ENCODE measurements around the gene MBOAT2.

Gene MBOAT2

DNA sequence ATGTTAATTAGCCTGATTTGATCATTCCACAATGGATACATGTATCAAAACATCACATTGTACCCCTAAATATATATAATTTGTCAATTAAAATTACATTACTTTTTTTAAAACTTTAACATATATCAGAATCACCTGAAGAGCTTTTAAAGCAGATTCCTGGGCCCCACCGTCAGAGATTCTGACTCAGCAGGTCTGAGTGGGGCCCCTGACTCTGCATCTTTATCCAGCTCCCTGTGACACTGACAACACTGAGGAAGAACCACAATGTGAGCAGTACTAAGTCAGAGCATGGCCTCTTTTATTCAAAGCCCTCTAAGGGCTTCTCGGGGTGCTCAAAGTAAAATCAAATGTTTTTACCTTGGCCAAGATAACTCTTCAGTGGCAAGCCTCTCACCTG is 175.8 kb downstream of the MBOAT2 start:
- TF ChIP-seq, protein P1, sequence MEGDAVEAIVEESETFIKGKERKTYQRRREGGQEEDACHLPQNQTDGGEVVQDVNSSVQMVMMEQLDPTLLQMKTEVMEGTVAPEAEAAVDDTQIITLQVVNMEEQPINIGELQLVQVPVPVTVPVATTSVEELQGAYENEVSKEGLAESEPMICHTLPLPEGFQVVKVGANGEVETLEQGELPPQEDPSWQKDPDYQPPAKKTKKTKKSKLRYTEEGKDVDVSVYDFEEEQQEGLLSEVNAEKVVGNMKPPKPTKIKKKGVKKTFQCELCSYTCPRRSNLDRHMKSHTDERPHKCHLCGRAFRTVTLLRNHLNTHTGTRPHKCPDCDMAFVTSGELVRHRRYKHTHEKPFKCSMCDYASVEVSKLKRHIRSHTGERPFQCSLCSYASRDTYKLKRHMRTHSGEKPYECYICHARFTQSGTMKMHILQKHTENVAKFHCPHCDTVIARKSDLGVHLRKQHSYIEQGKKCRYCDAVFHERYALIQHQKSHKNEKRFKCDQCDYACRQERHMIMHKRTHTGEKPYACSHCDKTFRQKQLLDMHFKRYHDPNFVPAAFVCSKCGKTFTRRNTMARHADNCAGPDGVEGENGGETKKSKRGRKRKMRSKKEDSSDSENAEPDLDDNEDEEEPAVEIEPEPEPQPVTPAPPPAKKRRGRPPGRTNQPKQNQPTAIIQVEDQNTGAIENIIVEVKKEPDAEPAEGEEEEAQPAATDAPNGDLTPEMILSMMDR (IDR thresholded peaks at IDR 0.05), result no peak
- Histone ChIP-seq H3K79me2 (peaks cover 4% of the 10 kb centered on the region), H3K27me3 (ENCODE audit: control insufficient read depth, insufficient read depth, low read length) (no peaks in the 10 kb centered on the region), H2AFZ (no peak overlapping the region), H3K9me3 (ENCODE audit: control insufficient read depth, low read length) (no peaks in the 10 kb centered on the region), H3K9ac (no peak overlapping the region), H3K36me3 (ENCODE audit: control insufficient read depth, insufficient read depth, low read length) (no peaks in the 10 kb centered on the region), H3K27ac (no peak overlapping the region), H3K4me1 (no peaks in the 10 kb centered on the region), H3K4me2 (ENCODE audit: low read length) (no peak overlapping the region), H3K4me3 (ENCODE audit: low read depth, low read length) (no peak overlapping the region)

DNA sequence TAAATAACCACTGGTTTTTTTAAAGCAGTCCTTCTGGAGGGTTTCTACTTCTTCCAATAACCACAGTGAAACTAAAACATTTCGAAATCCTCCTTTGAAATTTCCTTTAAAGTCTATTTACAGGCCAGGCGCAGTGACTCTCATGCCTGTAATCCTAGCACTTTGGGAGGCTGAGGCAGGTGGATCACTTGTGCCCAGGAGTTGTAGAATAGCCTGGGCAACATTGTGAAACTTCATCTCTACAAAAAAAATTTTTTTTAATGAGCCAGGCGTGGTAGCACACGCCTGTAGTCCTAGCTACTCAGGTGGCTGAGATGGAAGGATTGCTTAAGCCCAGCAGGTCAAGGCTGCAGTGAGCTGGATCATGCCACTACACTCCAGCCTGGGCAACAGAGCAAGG is 181.3 kb downstream of the MBOAT2 start:
- Histone ChIP-seq H3K27ac (no peak overlapping the region), H2AFZ (no peak overlapping the region), H3K36me3 (ENCODE audit: control insufficient read depth, insufficient read depth, low read length) (no peaks in the 10 kb centered on the region), H3K4me1 (no peaks in the 10 kb centered on the region), H3K27me3 (ENCODE audit: control insufficient read depth, insufficient read depth, low read length) (no peaks in the 10 kb centered on the region), H3K9me3 (ENCODE audit: control insufficient read depth, low read length) (no peaks in the 10 kb centered on the region), H3K4me3 (ENCODE audit: low read depth, low read length) (no peak overlapping the region), H3K9ac (no peak overlapping the region), H3K4me2 (ENCODE audit: low read length) (no peak overlapping the region), H3K79me2 (peaks cover 4% of the 10 kb centered on the region)
- TF ChIP-seq, protein P1 (IDR thresholded peaks at IDR 0.05), result no peak

DNA sequence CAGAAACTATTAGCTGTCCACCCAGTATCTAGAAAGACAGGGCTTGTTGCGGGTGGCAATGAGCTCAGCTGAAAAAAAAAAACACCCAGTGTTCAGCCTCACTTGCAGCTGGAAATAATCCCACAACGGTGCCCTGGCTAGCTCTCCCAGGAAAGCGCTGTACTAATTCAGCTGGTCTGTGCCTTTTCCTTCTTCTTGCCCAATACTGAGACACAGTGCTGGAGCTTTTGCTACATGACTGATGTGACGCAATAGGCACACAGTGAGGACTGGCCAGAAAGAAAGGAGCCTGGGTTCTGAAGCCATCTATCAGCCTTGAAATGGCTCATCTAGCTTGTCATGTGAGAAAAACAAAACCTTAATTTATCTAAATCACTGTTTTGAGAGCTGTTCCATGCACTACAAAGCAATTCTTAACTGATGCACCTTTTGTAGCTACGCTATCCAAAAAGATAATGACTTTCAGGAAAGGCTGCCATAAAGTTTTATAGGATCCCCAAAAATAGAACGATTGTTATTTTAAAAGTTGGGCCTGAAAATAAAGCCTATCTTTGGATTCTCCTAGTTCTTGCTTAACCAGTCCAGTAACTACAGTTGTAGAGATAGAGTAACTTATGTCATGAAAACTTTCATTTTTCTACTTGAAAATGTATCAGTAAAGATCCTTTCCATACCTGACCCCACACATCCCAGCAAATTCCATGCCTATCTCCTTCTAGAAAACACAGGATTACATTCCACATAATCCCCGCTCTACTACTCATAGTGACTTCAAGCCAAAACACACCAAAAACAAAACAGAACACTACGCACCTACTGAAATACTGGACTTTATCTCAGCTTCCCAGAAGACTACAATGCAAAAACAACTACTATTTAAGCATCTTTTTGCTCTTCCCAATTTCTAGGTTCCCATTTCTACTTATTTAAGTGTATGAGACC is 181.9 kb downstream of the MBOAT2 start:
- H3K4me2 ChIP-seq (ENCODE audit: low read length), result no peak overlapping the region
- H3K27me3 ChIP-seq (ENCODE audit: control insufficient read depth, insufficient read depth, low read length), result no peaks in the 10 kb centered on the region
- TF ChIP-seq, protein P1 (IDR thresholded peaks at IDR 0.05), result no peak
- no peak overlapping the region for H3K27ac ChIP-seq
- H3K79me2 ChIP-seq, result peaks cover 4% of the 10 kb centered on the region
- no peak overlapping the region for H2AFZ ChIP-seq
- H3K4me1 ChIP-seq, result no peaks in the 10 kb centered on the region
- H3K4me3 ChIP-seq (ENCODE audit: low read depth, low read length), result no peak overlapping the region
- no peaks in the 10 kb centered on the region for H3K9me3 ChIP-seq (ENCODE audit: control insufficient read depth, low read length)
- no peak overlapping the region for H3K9ac ChIP-seq
- H3K36me3 ChIP-seq (ENCODE audit: control insufficient read depth, insufficient read depth, low read length), result no peaks in the 10 kb centered on the region

DNA sequence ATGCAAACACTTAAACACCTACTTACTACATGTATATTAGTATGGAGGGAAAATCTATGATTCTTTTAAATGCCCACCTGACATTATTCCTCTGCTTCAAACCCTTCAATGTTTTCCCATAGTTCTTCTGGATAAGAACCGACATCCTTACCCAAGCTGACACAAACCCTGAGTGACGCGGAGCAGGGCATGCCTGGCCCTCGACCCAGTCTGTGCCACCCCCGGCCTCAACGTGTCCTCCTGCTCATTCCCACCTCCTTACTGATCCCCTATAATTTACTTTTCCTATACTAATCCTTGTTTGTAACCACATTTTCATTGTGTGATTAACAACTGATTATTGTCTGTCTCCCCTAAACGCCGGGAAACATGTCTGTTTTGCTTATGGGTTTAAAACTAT is 183.5 kb downstream of the MBOAT2 start:
- no peaks in the 10 kb centered on the region for H3K4me1 ChIP-seq
- H3K36me3 ChIP-seq (ENCODE audit: control insufficient read depth, insufficient read depth, low read length), result no peaks in the 10 kb centered on the region
- TF ChIP-seq, protein P1 (IDR thresholded peaks at IDR 0.05), result no peak
- H3K27ac ChIP-seq, result no peak overlapping the region
- no peak overlapping the region for H3K9ac ChIP-seq
- H3K27me3 ChIP-seq (ENCODE audit: control insufficient read depth, insufficient read depth, low read length), result no peaks in the 10 kb centered on the region
- peaks cover 4% of the 10 kb centered on the region for H3K79me2 ChIP-seq
- H3K4me2 ChIP-seq (ENCODE audit: low read length), result no peak overlapping the region
- no peak overlapping the region for H3K4me3 ChIP-seq (ENCODE audit: low read depth, low read length)
- H3K9me3 ChIP-seq (ENCODE audit: control insufficient read depth, low read length), result no peaks in the 10 kb centered on the region
- no peak overlapping the region for H2AFZ ChIP-seq

DNA sequence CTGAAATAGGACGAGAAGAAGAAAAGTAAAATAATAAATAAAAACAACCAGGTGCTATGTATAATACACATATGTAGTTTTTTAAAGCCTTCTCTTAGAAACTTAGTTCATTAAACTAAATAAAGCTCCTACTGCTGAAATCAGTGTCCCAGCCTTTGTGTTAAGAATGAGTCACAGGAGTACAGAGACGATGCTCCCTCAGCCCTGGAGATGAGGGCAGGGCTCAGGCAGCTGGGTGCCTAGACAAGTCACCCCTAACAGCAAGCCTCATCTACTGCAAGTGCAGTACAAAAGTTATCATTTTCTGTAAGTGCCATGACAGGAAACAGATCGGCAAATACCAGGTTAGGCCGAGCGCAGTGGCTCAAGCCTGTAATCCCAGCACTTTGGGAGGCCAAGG is 184.3 kb downstream of the MBOAT2 start:
- Histone ChIP-seq H3K4me2 (ENCODE audit: low read length) (no peak overlapping the region), H3K36me3 (ENCODE audit: control insufficient read depth, insufficient read depth, low read length) (no peaks in the 10 kb centered on the region), H2AFZ (no peak overlapping the region), H3K9ac (no peak overlapping the region), H3K4me3 (ENCODE audit: low read depth, low read length) (no peak overlapping the region), H3K9me3 (ENCODE audit: control insufficient read depth, low read length) (no peaks in the 10 kb centered on the region), H3K79me2 (no peaks in the 10 kb centered on the region), H3K27ac (no peak overlapping the region), H3K27me3 (ENCODE audit: control insufficient read depth, insufficient read depth, low read length) (no peaks in the 10 kb centered on the region), H3K4me1 (no peaks in the 10 kb centered on the region)
- TF ChIP-seq, protein P1 (IDR thresholded peaks at IDR 0.05), result no peak
